Subcutaneous abdominal adipose tissue (tissue), 5 donors: ENCODE data around the gene CAV1.
"Not testable (repeated sequence)": the region's sequence is repeated elsewhere in the genome, so short reads cannot be mapped to it uniquely, and the experiment has no call there.

Experiments
- H3K27ac ChIP-seq: one replicate; pipeline ENCODE4 v1.7.0; 2013; ENCODE audit warnings: low read depth, mild to moderate bottlenecking, inconsistent platforms, low read length, moderate library complexity
- H3K27me3 ChIP-seq, 5 donors: one replicate each; pipeline ENCODE4 v1.7.0; 2013; ENCODE audit warnings: low read length in 5 of 5, inconsistent platforms in 1 of 5; ENCODE audit not compliant: control insufficient read depth in 5 of 5, insufficient read depth in 4 of 5
- H3K36me3 ChIP-seq, 5 donors: one replicate each; pipeline ENCODE4 v1.7.0; 2013; ENCODE audit warnings: low read length in 5 of 5; ENCODE audit not compliant: control insufficient read depth in 5 of 5, insufficient read depth in 5 of 5
- H3K4me1 ChIP-seq, 5 donors: one replicate each; pipeline ENCODE4 v1.7.0; 2013; ENCODE audit warnings: low read length in 5 of 5, mild to moderate bottlenecking in 3 of 5, moderate library complexity in 1 of 5; ENCODE audit not compliant: control insufficient read depth in 5 of 5, insufficient read depth in 5 of 5
- H3K4me3 ChIP-seq, 5 donors: one replicate each; pipeline ENCODE4 v1.7.0; 2013; ENCODE audit warnings: low read length in 5 of 5, low read depth in 1 of 5
- H3K9ac ChIP-seq, 5 donors: one replicate each; pipeline ENCODE4 v1.7.0; 2013; ENCODE audit warnings: low read length in 5 of 5, mild to moderate bottlenecking in 4 of 5, moderate library complexity in 3 of 5
- H3K9me3 ChIP-seq, 5 donors: one replicate each; pipeline ENCODE4 v1.7.0; 2013; ENCODE audit warnings: low read length in 5 of 5; ENCODE audit not compliant: control insufficient read depth in 5 of 5
- donor health status: healthy.
- donor health status: healthy.
- donor health status: healthy.
- donor health status: healthy.
- donor health status: healthy.

Gene CAV1

DNA sequence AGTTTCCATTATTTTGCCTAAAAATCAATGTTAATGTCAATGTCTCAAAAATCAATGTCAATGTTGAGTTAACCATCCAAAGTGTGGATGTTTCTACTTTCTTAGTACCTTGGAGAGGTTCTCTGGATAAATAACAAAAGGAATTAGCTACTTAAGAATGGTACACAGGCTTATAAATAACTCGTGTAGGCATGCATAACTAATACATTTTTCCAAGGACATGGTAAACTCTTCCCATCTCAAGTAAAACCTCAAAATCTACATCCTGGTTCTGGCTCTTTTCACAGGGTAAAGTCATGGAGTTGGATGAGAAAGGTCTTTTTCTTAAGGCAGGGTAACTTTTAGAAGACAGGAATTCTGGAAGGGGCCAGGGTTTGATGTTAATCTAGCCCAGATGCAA lies 59.9 kb downstream of the CAV1 start:
- no peaks in the 10 kb centered on the region for H3K9me3 ChIP-seq
- no peaks in the 10 kb centered on the region for H3K27me3 ChIP-seq
- no peak overlapping the region for H3K9ac ChIP-seq
- H3K4me3 ChIP-seq = no peak overlapping the region
- peak overlapping the region; percentile 82 for H3K27ac ChIP-seq
- H3K4me1 ChIP-seq = peaks cover 15 to 35% (median 26%) of the 10 kb centered on the region in 5 donors
- H3K36me3 ChIP-seq = no peaks in the 10 kb centered on the region

DNA sequence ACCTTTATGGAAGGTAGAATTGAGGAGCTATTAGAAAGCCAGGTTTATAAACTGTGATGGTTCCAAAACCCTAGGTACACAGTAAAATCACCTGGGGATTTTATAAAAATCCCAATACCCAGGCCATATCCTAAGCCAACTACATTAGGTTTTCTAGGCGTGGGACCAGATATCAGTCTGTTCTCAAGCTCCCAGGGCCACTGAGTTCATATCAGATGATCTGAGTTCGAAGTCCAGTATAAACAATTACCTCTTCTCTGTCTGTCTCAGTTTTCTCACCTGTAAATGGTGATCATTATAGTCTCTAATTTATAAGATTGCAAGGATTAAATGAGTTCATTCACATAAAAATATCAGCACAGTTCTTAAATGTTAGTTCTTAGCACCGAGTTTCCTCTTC lies 60.6 kb downstream of the CAV1 start:
- H3K36me3 ChIP-seq = no peaks in the 10 kb centered on the region
- no peak overlapping the region for H3K27ac ChIP-seq
- no peaks in the 10 kb centered on the region for H3K9me3 ChIP-seq
- H3K9ac ChIP-seq = no peak overlapping the region
- peaks cover 15 to 35% (median 26%) of the 10 kb centered on the region in 5 donors for H3K4me1 ChIP-seq
- H3K4me3 ChIP-seq = no peak overlapping the region
- H3K27me3 ChIP-seq = no peaks in the 10 kb centered on the region

DNA sequence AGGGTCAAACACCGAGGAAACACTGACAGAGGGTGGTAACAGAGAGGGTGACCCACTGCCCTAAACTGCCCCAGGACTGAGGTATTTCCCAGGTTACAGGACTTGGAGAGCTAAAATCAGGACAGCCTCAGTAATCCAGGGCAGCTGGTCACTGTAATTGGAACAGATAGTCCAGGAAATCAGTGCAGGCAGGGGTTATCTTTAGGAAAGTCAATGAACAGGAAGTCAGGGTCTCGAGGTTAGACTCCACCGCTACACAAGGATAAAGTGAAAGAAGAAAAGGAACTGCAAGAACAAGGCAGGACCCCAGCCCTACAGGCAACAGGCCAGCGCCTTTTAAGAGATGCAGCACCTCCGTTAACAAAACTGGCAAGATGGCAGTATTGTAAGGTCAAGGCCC lies 61.1 kb downstream of the CAV1 start:
- no peak overlapping the region for H3K27ac ChIP-seq
- H3K36me3 ChIP-seq = no peaks in the 10 kb centered on the region
- H3K27me3 ChIP-seq = no peaks in the 10 kb centered on the region
- H3K9me3 ChIP-seq = no peaks in the 10 kb centered on the region
- peaks cover 15 to 35% (median 26%) of the 10 kb centered on the region in 5 donors for H3K4me1 ChIP-seq
- H3K4me3 ChIP-seq = no peak overlapping the region
- H3K9ac ChIP-seq = no peak overlapping the region

DNA sequence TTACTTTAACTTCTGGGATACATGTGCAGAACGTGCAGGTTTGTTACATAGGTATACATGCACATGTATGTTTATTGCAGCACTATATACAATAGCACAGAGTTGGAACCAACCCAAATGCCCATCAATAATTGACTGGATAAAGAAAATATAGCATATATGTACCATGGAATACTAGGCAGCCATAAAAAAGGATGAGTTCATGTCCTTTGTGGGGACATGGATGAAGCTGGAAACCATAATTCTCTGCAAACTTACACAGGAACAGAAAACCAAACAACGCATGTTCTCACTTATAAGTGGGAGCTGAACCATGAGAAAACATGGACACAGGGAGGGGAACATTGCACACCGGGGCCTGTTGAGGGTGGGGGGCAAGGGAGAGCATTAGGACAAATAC lies 62.4 kb downstream of the CAV1 start:
- peaks cover 15 to 40% (median 26%) of the 10 kb centered on the region in 5 donors for H3K4me1 ChIP-seq
- not testable (repeated sequence) for H3K27ac ChIP-seq

DNA sequence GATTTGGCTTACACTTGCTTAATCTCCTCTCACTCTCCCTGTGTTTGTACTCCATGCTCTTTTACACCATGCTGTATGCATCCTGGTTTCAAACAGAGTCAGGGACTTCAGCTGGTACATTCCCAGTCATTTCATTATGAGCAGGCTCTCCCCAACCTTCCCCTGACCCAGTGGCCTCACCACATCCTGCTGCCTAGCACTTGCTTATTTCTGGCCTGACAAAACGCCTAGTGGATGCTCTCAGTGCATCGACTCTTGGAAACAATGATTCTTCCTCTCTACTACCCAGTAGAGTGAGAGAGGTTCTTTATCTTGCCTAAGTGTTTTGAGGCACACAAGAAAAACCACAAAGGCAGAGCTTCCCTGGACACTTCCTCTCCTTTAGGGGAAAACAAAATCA lies 63.4 kb downstream of the CAV1 start:
- H3K27me3 ChIP-seq = no peaks in the 10 kb centered on the region

More for the DNA sequence above, 62.4 kb downstream of the CAV1 start:
- not testable (repeated sequence) for H3K4me3 ChIP-seq, H3K27me3 ChIP-seq, H3K36me3 ChIP-seq, H3K9ac ChIP-seq, H3K9me3 ChIP-seq

DNA sequence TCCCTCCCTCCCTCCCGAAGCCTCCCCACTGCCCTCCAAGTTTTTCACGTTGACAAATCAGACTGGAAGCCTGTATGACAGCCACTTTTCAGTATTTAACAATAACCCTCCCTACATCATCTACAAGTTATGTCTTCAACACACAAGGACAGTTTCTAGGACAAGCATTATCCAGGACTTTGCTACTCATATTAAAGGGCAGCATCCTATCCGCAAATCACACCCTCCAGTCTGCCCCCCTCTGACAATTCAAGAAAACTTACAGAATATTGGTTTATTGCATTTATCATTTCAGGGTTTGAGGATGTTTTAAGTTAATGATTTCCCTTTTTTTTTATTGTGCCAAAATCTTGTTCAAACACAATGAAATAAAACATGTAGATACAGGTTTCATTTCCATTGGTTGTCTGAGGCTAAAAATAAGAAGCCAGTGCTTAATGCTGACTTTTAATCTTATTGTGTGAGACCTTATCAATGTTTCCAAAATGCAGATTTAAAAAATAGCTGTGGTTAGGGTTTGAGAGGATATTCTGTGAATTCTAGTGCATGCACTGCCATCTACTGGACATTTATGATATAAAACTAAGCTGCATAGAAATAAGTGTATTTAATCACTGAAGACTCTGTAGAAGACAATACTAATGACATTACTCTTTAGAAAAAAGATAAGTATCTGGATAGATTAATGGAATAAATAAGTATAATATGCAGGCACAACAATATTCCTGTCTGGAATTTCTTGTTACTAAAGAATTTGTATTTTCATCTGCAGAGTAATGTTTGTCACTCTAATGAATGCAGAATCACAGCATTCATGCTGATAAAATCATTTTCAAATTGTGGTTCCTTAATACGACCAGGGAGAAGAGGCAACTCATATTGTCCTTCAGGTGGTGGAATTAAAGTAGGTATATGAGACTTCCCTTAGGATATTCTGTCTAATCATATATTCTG lies 64.1 kb downstream of the CAV1 start:
- Histone ChIP-seq H3K27ac (peak overlapping the region; percentile 26), H3K4me1 (peaks cover 6 to 33% (median 14%) of the 10 kb centered on the region in 5 donors), H3K4me3 (no peak overlapping the region), H3K9me3 (no peaks in the 10 kb centered on the region), H3K27me3 (no peaks in the 10 kb centered on the region), H3K36me3 (no peaks in the 10 kb centered on the region), H3K9ac (no peak overlapping the region)

More for the DNA sequence above, 63.4 kb downstream of the CAV1 start:
- Histone ChIP-seq H3K36me3 (no peaks in the 10 kb centered on the region), H3K4me3 (no peak overlapping the region), H3K27ac (peak overlapping the region; percentile 26), H3K9me3 (no peaks in the 10 kb centered on the region), H3K9ac (no peak overlapping the region), H3K4me1 (peaks cover 6 to 39% (median 21%) of the 10 kb centered on the region in 5 donors)

GRCh38 chr7:116591202-116592040 lies 66.6 kb downstream of the CAV1 start:
- Histone ChIP-seq H3K9ac (no peak overlapping the region), H3K27ac (no peak overlapping the region), H3K27me3 (no peaks in the 10 kb centered on the region), H3K36me3 (no peaks in the 10 kb centered on the region), H3K4me1 (peaks cover 6 to 26% (median 10%) of the 10 kb centered on the region in 5 donors), H3K9me3 (no peaks in the 10 kb centered on the region), H3K4me3 (peak overlapping the region in 1 of 5 donors; percentile 45)

GRCh38 chr7:116592041-116592355 lies 67.2 kb downstream of the CAV1 start:
- H3K27ac ChIP-seq = no peak overlapping the region
- no peak overlapping the region for H3K9ac ChIP-seq
- H3K27me3 ChIP-seq = no peaks in the 10 kb centered on the region
- no peaks in the 10 kb centered on the region for H3K9me3 ChIP-seq
- peak overlapping the region in 1 of 5 donors; percentile 8 for H3K4me3 ChIP-seq
- peaks cover 6 to 26% (median 10%) of the 10 kb centered on the region in 5 donors for H3K4me1 ChIP-seq
- no peaks in the 10 kb centered on the region for H3K36me3 ChIP-seq

- H3K9me3 ChIP-seq = no peaks in the 10 kb centered on the region
- H3K36me3 ChIP-seq = no peaks in the 10 kb centered on the region
- H3K4me3 ChIP-seq = peak overlapping the region in 2 of 5 donors; percentile 8 to 25
- peak overlapping the region in 1 of 5 donors; percentile 38 for H3K9ac ChIP-seq
- H3K27me3 ChIP-seq = no peaks in the 10 kb centered on the region
- H3K27ac ChIP-seq = no peak overlapping the region
- peaks cover 6 to 26% (median 10%) of the 10 kb centered on the region in 5 donors for H3K4me1 ChIP-seq
Observed at GRCh38 chr7:116592445-116592844, 67.6 kb downstream of the CAV1 start.
